Measurements from ENCODE around the gene NGEF.
"Not testable (repeated sequence)": the region's sequence is repeated elsewhere in the genome, so short reads cannot be mapped to it uniquely, and the experiment has no call there.

The NGEF gene

GRCh38 chr2:232863996-232864395 lies 149.1 kb downstream of the NGEF start:
- no peak for DNase-seq

- DNase-seq = no peak
Observed at GRCh38 chr2:232861353-232861752, 151.7 kb downstream of the NGEF start.

GRCh38 chr2:232860593-232861241 lies 152.3 kb downstream of the NGEF start:
- DNase-seq = no peak

DNA sequence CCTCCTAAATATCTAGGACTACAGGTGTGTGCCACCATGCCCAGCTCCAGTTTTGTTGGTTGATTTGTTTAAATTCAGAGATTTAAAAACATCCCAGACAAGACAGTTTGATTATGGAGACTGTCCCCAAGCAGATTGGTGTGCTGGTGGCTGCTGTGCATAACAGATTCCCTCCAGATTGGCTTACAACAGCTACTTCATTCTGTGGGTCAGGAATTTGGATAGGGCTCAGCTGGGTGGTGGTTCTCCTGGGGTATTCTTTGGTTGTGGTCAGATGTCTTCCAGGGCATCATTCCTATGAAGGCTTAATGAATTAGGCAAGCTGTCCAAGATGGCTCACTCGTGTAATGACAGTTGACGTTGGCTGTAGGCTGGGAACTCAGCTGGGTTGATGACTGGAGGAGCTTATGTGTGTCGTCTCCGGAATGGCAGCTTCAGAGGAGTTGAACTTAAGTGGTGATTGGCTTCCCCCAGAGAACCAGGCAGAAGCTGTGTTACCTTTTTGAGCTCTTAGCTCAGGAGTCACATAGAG lies 153.6 kb downstream of the NGEF start:
- DNase-seq = no peak

DNA sequence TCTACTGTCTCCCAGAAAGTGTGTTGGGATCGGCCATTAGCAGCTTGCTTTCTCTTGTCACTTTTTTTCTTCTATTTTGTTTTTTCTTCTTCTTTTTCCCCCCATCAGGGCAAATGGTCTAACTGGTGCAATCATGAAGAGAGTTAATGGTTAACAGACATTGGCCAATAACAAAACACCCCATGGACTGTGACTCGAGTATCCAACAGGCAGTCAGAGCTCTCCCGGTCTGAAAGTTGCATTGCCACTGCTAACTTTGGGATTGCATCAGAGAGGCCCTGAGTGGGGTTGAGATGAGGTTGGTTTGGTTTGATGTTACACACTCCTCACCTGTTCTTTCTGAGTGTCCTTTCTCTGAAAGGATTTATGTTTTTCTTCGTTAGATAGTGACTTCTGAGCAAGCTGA lies 155.9 kb downstream of the NGEF start:
- no peak for DNase-seq

GRCh38 chr2:232854082-232854481 lies 159.0 kb downstream of the NGEF start:
- no peak for DNase-seq

DNA sequence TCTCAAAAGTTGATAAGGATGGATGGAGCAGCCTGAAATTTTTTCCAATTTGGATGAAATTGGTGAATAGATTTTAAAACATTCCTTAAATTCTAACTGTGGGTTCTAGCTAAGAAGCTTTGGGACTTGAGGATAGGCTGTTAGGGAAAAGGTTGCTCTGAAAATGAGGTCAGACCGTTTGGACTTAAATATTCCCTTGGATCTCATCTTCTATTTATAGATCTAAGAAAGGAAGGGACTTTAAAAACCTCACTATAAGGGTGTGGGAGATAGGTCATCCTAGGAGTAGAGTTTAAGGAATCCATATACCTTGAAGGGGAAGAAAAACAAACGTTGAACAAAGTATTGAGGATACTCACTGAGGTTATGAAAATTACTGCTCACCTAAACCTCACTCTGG lies 160.4 kb downstream of the NGEF start:
- DNase-seq = no peak

GRCh38 chr2:232852081-232852480 lies 161.0 kb downstream of the NGEF start:
- DNase-seq = not testable (repeated sequence)

DNA sequence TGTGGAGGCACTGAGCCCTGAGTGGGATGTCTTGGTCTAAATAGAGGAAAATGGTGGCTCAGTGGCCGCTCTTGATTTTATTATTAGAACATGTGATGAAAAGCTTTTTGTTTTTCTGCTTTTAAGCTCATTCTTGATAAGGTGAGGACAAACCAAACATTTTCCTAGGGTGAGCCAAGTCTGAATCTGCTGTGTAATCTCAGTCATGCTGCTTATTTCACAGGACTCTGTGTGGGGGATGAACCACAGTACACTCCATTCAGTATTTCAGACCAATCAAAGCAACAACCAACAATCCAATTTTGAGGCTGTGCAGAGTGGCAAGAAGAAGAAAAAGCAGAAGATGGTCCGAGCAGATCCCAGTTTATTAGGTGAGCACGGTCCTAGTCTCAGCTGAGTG lies 163.0 kb downstream of the NGEF start:
- no peak for DNase-seq

- no peak for DNase-seq
Observed at GRCh38 chr2:232846055-232846454, 167.0 kb downstream of the NGEF start.

GRCh38 chr2:232843834-232844233 lies 169.2 kb downstream of the NGEF start:
- DNase-seq = no peak

- no peak for DNase-seq
Observed at GRCh38 chr2:232842689-232843088, 170.4 kb downstream of the NGEF start.

DNA sequence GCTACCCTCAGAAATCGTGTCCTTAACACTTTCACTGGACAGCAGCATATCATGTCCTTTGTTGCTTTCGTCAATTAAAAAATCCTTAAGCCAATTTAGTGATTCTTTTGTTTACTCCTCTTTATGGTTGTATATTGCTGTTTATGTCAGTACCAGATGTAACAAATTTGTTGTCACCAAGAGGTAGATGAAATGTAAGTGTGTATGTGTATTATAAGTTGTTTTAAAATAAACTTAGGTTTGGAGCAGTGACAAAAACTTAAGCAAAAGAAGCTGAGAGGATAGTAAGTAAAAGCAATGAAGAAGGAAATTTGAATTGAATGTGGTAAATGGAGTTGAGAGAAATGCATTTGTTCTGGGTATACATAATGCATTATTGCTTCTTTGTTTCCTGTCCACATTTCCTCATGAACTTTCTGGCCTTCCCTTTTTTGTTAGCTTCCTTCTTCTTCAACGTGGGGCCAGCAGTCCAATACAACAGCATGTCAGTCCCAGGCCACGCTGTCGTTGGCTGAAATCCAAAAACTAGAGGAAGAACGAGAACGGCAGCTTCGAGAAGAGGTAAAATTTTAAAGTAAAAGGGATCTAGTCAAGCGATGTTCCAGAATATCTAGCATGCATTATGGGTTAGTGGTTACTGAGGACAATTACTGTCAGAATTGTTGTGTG lies 173.5 kb downstream of the NGEF start:
- DNase-seq = no peak

DNA sequence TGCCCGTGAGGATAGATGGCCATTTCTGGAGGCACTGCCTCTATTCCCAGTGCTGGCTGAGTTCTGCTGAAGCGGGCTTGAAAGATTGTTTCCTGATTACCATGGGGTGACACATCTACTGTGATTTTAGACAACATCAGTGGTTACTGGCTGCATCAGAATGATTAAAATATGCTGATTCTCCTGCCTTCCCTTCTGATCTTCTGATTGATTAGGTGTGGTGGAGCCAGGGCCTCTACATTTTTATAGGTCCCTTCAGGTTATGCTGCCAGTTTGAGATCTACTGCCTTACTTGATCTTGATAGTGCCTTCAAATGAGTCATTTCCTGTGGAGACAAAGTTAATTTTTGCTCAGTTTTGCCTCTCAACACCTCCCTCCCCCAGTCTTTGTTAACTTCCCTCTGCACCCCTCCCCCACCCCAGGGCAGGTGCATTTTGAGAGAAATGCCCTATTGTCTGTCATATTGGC lies 174.6 kb downstream of the NGEF start:
- no peak for DNase-seq

DNA sequence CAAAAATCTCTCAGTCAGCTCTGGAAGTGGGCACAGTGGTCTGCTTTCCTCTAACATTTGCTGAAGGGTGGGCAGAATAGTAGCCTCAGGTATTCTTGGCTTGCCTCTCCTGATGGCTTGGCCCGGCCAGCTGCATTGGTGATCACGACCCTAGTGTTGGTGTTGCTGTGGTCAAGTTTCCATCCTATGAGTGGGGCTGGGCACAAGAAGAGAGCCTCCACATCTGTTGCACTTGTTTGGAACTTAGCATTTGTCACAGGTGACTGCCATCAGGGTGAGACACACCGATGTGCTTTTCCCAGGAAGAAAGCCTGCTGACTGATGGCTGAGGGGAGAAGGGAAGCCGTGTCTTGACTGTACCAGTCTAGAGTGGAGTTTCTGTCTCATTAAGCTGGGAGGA lies 176.1 kb downstream of the NGEF start:
- no peak for DNase-seq

GRCh38 chr2:232835687-232836208 lies 177.3 kb downstream of the NGEF start:
- no peak for DNase-seq

GRCh38 chr2:232833830-232834229 lies 179.2 kb downstream of the NGEF start:
- no peak for DNase-seq

DNA sequence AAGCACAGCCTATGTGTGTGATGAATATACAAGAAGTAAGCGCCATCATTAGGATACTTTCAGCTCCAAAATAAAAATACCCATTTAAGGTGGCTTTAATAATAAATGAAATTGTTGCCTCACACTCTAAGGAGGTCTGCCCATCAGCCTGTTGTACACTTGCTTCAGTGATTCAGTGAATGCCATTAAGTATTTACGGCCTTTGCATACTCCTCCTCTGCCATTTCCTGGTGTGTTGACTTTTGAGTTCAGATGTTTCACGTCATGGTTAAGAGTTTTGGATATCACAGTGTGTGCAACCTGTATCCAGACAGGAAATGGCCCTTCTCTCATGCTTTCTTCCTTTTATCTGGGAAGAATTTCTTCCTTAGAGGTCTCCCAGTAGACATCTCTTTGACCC lies 181.6 kb downstream of the NGEF start:
- no peak for DNase-seq

DNA sequence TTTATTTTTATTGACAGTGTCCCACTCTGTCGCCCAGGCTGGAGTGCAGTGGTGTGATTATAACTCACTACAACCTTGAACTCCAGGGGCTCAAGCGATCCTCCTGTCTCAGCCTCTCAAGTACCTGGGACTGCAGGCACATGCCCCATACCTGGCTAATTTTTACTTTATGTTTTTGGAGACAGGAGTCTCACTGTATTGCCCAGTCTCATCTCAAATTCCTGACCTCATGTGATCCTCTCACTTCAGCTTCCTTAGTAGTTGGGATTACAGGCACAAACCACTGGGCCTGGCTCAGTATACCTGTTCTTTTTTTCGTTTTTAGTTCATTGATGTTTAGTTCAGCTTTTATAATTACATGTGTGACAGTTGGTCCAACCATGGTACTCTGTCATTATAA lies 183.1 kb downstream of the NGEF start:
- DNase-seq = no peak

All from left hindlimb (tissue), 1 donor.